ENCODE data around the gene CADPS. TPM values are rescaled to one million over a fixed set of nuclear protein-coding genes. Genes with fewer than 3 reads are reported as not detected.

Gene CADPS
- total and polyA plus RNA-seq, 2 of the 4 experiments (the other 2 are of a cell fraction): not detected

- Histone ChIP-seq H4K20me1 (ENCODE audit: insufficient read depth, low read length) (no peaks in the 10 kb centered on the region), H4K91ac (ENCODE audit: insufficient read depth, low read depth, low read length) (no peak overlapping the region), H3K56ac (ENCODE audit: extremely low read depth, insufficient read depth, low read length) (no peak overlapping the region), H3K36me3 (ENCODE audit: control insufficient read depth, insufficient read depth, low read length) (no peaks in the 10 kb centered on the region), H2AK5ac (ENCODE audit: low read depth, low read length) (no peak overlapping the region; the same call in 1 of the 2 replicates), H3K23ac (ENCODE audit: low read depth, low read length) (no peak overlapping the region), H4K8ac (ENCODE audit: low read depth in 2 of 2, low read length in 2 of 2) (no peak overlapping the region), H2BK120ac (ENCODE audit: low read depth, low read length) (no peak overlapping the region), H3K27ac (ENCODE audit: insufficient read depth, low read length) (no peak overlapping the region), H3K4ac (ENCODE audit: low read depth, low read length) (no peak overlapping the region), H3K9ac (ENCODE audit: low read depth, low read length) (no peak overlapping the region), H3K4me3 (ENCODE audit: insufficient read depth, low read depth, low read length) (no peak overlapping the region), H3K4me1 (ENCODE audit: control insufficient read depth, insufficient read depth, low read length) (no peaks in the 10 kb centered on the region), H3K18ac (ENCODE audit: low read depth, low read length) (no peak overlapping the region), H3K4me2 (ENCODE audit: low read depth, low read length) (no peak overlapping the region), H4K5ac (ENCODE audit: low read depth, low read length) (no peak overlapping the region), H3K9me1 (ENCODE audit: insufficient read depth, low read length) (no peaks in the 10 kb centered on the region), H2BK15ac (ENCODE audit: low read depth, low read length) (no peak overlapping the region), H3K9me3 (ENCODE audit: control insufficient read depth, insufficient read depth, low read length) (no peaks in the 10 kb centered on the region), H3K27me3 (ENCODE audit: control insufficient read depth, insufficient read depth, low read length) (peaks cover 13% of the 10 kb centered on the region), H2AK9ac (replicated peaks; ENCODE audit: low read depth, low read length, poor library complexity) (no peak overlapping the region), H2BK20ac (ENCODE audit: low read depth, low read length) (no peak overlapping the region), H3K79me1 (ENCODE audit: low read depth in 1 of 2, low read length in 2 of 2) (no peaks in the 10 kb centered on the region), H2BK5ac (ENCODE audit: low read depth, low read length, poor library complexity, severe bottlenecking) (no peak overlapping the region), H3K14ac (replicated peaks; ENCODE audit: low read depth, low read length) (no peak overlapping the region), H2AFZ (replicated peaks; ENCODE audit: low read length, poor library complexity) (no peak overlapping the region)
- DNase-seq (peak; percentile 12), ATAC-seq (ENCODE audit: low read depth) (no peak)
- no peak for TF ChIP-seq MAZ (IDR thresholded peaks at IDR 0.05; ENCODE audit: borderline replicate concordance, low read depth, low read length)
- no peak for TF ChIP-seq RAD21 (IDR thresholded peaks at IDR 0.05; ENCODE audit: low read length)
- no peak for TF ChIP-seq POLR2A (IDR thresholded peaks at IDR 0.05; ENCODE audit: low read depth, low read length)
- TF ChIP-seq CTCF (conservative IDR thresholded peaks at IDR 0.05; ENCODE audit: low read depth, low read length): no peak
- no peak for TF ChIP-seq MAFK (IDR thresholded peaks at IDR 0.05; ENCODE audit: low read depth, low read length)
- TF ChIP-seq, protein P1, sequence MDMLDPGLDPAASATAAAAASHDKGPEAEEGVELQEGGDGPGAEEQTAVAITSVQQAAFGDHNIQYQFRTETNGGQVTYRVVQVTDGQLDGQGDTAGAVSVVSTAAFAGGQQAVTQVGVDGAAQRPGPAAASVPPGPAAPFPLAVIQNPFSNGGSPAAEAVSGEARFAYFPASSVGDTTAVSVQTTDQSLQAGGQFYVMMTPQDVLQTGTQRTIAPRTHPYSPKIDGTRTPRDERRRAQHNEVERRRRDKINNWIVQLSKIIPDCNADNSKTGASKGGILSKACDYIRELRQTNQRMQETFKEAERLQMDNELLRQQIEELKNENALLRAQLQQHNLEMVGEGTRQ (IDR thresholded peaks at IDR 0.05; ENCODE audit: low read depth, low read length): no peak
- TF ChIP-seq FOS (IDR thresholded peaks at IDR 0.05; ENCODE audit: low read depth, low read length): no peak
- TF ChIP-seq BHLHE40 (IDR thresholded peaks at IDR 0.05; ENCODE audit: low read depth, low read length): no peak
- no peak for TF ChIP-seq RCOR1 (IDR thresholded peaks at IDR 0.05; ENCODE audit: insufficient replicate concordance, low read length)
- no peak for TF ChIP-seq SMC3 (IDR thresholded peaks at IDR 0.05; ENCODE audit: low read depth, low read length)
- TF ChIP-seq MXI1 (IDR thresholded peaks at IDR 0.05; ENCODE audit: borderline replicate concordance, low read depth, low read length): no peak
- TF ChIP-seq RFX5 (IDR thresholded peaks at IDR 0.05; ENCODE audit: low read depth, low read length): no peak
- no peak for TF ChIP-seq CHD1 (IDR thresholded peaks at IDR 0.05; ENCODE audit: low read depth, low read length)
- intact Hi-C loops (cut with micrococcal nuclease): loop anchor here (10.0 kb wide), 1 partner anchor 1374 kb away; no protein-coding TSS in a partner anchor
- ChIA-PET POLR2A (ENCODE audit: unreplicated experiment) (no interaction called here), CTCF (interaction anchor here (0.6 kb wide), 1 partner anchor 47 kb away, joined by 3 read pairs; no protein-coding TSS in a partner anchor)
- no TSS peak for BruUV-seq (replicated peaks)
- dilution Hi-C loops (cut with HindIII; ENCODE audit: low sequenced_read_pairs, unreplicated experiment): no loop called here
- WGBS, 2 experiments (ENCODE audit: extremely low coverage in 2 of 2, insufficient read length in 1 of 2): no CpG with 5 or more reads among the region's 3 CpGs
- in situ Hi-C loops (cut with MboI; ENCODE audit: low sequenced_read_pairs): loop anchor here (5.0 to 25.0 kb wide), 4 partner anchors 611 to 1366 kb away; partner anchors contain the start of gene C3orf49
Observed at GRCh38 chr3:62621176-62621575, 254.0 kb downstream of the CADPS start.
